Stimulated activated CD8-positive, alpha-beta memory T cell treated with anti-CD3 and anti-CD28 coated beads, Interleukin-7, amount 100 ng/mL, for 4 hours (primary cell): ENCODE data around the gene RNF144A.

Source experiments
- DNase-seq, 2 donors: peaks; one replicate each; pipeline ENCODE4 v3.0.0-alpha.2; 2020; ENCODE audit warnings: low read depth in 2 of 2

The RNF144A gene

GRCh38 chr2:7022492-7023385 lies 105.5 kb downstream of the RNF144A start:
- DNase-seq: no peak

DNA sequence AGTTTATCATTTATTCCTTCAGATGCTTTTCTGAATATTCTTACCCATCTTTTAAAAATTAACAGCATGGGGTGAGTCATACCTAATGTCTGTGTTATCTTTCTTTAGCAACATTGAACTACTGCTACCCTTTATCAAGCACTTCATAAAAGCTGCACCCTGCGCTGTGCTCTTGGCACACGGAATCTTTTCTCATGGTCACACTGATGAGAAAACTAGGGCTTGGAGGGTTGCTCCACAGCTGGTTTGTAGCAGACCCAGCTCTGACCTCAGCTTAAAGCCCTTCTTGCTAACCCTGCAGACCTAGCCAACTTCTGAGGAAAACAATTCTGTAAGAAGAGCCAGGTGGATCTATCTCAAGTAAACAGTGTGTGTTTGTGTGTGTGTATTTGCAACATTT lies 106.3 kb downstream of the RNF144A start:
- no peak for DNase-seq

- no peak for DNase-seq
These were observed 107.0 kb downstream of the RNF144A start for GRCh38 chr2:7024261-7024660.

DNA sequence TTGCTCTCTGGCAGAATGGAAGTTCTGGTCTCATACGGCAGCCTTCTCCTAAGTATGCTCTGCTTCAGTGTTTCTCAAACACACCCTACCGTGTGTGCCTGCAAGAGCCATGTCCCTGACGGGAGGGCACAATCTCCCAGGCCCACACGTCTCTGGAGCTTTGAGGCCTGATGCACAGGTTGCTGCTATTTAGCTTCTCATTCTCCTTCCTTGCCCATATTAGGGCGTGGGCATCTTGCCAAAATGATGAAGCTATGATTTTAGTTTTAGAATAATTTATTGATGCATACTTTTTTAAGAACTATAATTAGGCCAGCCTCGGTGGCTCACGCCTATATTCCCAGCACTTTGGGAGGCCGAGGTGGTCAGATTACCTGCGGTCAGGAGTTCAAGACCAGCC lies 107.9 kb downstream of the RNF144A start:
- no peak for DNase-seq

GRCh38 chr2:7026742-7027141 lies 109.5 kb downstream of the RNF144A start:
- no peak for DNase-seq

GRCh38 chr2:7027411-7027810 lies 110.2 kb downstream of the RNF144A start:
- no peak for DNase-seq

- DNase-seq: no peak
These were observed 110.9 kb downstream of the RNF144A start for GRCh38 chr2:7027956-7028655.

DNA sequence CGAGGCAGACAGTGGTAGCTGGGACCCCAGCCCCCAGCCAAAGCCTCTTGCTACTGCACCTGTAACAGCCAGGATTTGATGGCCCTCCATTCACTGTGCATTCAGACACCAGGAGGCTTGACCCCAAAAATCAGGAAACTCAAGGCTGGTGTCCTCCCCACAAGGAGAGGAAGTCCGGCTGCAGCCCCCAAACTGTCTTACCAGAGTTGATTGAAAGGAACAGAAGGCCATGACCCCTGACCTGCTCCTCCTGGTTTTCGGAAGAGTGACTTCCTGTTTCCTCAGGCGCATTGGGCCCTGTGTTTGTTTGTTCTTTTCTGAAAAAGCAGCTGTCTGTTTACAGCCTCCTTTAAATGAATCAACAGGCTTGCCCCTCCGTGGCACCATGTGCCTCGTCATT lies 111.6 kb downstream of the RNF144A start:
- DNase-seq: no peak

GRCh38 chr2:7029291-7030059 lies 112.3 kb downstream of the RNF144A start:
- DNase-seq: no peak

- no peak for DNase-seq
These were observed 113.6 kb downstream of the RNF144A start for GRCh38 chr2:7030810-7031209.

DNA sequence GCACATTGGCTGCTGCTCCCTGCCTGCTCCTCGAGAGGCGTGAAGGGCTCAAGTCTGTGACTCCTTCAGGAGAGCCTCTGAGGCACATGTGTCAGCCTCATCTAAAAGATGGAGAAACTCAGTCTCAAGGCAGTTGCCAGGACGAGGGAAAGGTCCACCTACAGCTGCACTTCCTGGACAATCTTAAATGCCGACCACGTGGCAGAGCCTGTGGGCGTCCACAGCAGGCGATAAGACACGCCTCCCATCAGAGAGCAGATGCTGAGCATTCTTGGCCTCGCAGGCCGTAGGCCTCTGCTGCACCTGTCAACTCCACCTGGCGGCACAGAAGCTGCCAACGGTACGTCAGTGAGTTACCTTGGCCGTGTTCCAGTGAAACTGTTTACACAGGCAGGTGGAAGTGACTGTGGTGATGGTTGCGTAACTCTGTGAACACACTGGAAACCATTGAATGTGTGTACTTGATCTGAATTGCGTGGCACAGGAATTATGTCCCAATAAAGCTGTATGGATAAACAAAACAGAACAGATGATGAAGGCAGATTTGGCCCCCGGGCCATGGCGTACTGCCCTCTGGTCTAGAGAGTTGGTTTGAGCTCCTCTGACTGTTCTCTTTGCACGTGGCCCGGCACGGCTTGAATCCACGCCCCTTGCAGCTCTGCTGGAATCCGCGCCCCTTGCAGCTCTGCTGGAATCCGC lies 114.5 kb downstream of the RNF144A start:
- DNase-seq: peak; percentile 5 to 6

- no peak for DNase-seq
These were observed 115.2 kb downstream of the RNF144A start for GRCh38 chr2:7032371-7032770.

- DNase-seq: no peak
These were observed 116.1 kb downstream of the RNF144A start for GRCh38 chr2:7033136-7033960.

DNA sequence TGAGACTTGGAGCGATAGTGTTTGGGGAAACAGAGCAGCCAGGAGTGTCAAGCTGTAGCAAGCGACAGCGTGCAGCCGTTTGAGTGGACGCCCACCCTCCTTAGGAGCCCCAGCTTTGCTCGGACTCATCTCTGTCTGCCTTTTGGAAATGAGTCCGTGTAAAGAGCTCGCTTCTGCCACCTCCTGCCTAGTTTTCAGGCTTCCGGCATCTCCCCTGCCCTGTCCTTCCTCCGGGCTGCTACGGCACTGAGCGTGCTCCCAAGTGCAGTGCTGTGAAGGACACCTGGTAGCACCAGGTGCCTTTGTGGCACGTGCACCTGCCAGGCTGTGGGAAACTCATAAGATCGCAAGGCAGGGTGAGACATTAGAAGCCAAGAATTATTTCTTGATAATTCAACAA lies 117.1 kb downstream of the RNF144A start:
- no peak for DNase-seq

DNA sequence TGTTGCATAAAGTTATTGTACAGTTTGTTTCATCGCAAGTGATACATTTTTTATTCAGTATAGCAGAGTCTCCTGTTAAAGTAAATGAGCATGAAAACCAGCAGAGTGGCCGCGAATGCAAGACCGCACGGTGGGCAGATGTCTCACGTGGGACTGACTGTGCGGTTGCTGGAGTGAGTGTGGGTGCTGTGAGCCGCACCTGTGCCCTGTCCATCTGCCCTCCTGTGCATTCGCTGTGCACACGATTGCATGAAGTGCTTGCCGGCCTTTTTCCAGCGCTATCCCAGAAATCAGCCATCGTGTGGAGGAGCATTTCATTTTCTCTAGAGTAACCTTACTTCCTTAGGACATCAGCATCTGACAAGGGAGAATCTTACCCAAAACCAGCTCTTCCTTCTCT lies 118.7 kb downstream of the RNF144A start:
- DNase-seq: no peak

DNA sequence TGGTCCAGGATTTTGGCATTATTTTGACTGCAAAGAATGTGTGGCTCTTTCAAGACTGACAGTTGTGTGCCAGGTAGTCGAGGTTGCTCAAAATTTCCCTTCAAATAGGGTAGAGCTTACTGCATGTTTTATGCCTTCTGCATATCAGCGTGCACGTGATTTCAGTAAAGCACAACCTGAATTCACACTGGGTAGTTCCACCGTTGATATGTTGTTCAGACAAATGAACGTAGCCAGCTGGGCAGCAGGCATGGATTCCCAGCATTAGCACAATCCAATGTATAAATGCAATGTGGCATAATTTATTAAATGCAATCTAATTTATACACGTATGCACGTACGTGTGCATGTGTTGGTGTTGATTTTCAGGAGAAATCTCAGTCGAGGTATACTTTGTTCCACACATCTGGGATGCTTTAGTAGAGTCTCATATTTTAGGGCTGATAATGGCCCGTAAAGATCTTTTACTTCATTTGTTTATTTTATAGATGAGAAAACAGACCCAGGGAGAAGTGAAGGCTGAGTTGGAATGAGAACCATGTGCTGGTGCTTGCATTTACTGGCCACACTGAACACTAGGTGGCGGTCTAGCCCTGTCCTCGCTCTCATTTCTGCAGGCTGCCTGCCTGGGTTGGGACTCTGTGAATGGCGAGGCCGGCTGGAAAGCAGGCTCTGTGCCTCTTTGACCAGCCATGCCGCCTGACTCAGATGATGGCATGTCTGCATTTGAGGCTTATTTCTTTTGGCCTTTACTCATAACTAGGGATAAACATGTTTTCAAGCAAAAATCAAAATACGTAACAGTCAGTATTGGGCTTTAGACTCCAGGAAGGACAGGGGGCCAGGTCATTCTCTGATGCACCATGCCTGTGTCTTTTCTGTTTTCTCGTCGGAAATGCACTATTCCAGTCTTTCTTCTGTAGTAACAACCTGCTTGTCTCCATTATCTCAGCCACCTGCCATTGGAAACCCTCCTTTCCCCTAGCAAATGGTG lies 120.4 kb downstream of the RNF144A start:
- DNase-seq: peak; percentile 18 to 24

GRCh38 chr2:7040547-7040946 lies 123.3 kb downstream of the RNF144A start:
- no peak for DNase-seq

- no peak for DNase-seq
These were observed 124.2 kb downstream of the RNF144A start for GRCh38 chr2:7041421-7041820.

GRCh38 chr2:7043690-7044089 lies 126.5 kb downstream of the RNF144A start:
- DNase-seq: no peak
